GM18507 (cell line): ENCODE measurements around the gene APPL2.

Source experiments
- DNase-seq: peaks from one replicate; pipeline ENCODE4 v3.0.0; 2011; ENCODE audit warnings: low read depth; ENCODE audit not compliant: insufficient read length; ENCODE audit errors: extremely low spot score
- FAIRE-seq: peaks from 2 replicates; lab custom pipeline; 2011; peaks lifted over from hg19 to GRCh38; lab: Jason Lieb, UNC

Gene APPL2

DNA sequence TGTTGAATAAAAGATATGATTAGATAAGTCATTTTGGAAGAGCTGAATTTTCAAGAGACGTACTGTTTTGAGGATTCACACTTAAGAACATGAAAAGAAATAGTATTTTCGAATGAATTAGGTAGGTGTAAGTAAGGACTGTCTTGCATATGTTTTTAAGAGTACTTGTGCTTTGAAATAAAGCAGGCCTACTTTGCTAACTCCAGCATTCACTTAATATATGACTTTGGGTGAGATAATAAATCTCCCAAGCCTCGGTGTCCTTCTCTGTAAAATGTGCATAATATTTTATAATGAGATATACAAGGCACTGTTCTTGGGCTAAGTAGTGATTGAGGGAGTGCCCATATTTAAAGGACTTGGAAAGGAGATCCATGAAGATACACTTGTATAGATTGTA, 73.8 kb downstream of the APPL2 start:
- DNase-seq: no peak
- no peak for FAIRE-seq

DNA sequence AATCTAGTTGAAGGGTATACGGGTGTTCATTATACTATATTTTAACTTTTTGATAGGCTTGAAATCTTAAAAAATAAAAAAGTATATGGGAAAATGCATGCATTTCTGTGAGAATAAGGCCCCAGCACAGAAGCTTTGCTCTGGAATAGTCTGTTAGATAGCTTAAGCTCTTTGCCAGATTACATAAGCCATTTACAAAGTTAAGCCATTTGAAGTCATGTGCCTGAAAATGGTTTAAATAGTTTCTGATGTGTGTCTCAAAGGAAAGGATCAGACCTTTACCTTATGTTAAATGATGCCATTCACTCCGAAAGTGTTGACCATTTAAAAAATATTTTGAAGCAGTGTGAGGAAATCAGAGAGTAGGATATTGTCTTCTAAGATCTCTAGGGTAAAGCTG, 77.1 kb downstream of the APPL2 start:
- no peak for FAIRE-seq
- no peak for DNase-seq

- FAIRE-seq (no peak), DNase-seq (no peak)
Measured at GRCh38 chr12:105157606-105158005, 78.4 kb downstream of the APPL2 start.

- DNase-seq (no peak), FAIRE-seq (no peak)
Measured at GRCh38 chr12:105156260-105156659, 79.7 kb downstream of the APPL2 start.

DNA sequence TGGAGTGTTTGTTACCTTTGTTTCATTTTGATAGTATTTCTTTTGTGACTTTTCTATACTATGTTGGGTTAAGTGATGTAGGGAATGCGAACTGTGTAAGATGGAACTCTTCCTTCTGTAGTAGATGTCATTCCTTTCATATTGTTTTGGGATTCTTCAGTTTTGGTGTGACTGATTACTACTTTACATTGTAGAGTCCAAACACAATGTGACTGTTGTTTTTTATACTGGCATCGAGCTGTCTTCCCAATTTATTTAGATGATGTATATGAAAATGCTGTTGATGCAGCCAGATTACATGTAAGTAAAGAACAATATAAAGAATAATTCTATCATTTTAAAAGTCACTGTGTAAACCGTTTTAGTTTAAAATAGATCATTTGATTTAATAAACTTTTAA, 93.7 kb downstream of the APPL2 start:
- no peak for DNase-seq
- FAIRE-seq: no peak

DNA sequence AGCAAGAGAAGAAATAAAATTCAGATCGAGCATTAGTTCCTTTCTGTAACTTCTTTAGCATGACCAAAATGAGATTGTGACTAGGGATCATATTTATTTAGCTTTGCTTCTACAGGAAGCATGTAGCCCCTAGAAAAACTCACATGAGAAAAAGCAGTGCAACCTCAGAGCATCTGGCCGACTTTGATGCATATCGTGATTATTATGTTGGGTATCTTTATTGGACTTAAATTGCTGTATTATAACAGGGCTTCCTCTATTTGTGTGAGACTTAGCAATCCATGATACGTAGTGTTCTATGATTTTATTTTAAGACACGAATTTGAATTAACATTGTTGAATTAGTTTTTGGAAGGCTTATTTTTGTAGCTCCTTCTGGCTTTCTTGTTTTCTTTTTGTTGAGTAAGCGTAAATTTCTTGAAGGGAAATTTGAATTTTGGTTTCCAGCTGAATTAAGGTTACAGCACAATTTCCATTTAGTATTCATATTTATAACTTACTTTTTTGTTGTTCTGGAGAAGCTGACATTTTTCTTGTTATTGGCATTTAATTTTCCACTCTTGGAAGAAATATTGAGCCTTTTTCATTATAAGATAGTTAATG, 94.6 kb downstream of the APPL2 start:
- DNase-seq: no peak
- no peak for FAIRE-seq

- no peak for DNase-seq
- no peak for FAIRE-seq
Measured at GRCh38 chr12:105138248-105138647, 97.7 kb downstream of the APPL2 start.
